H9 (cell line): ENCODE data around the gene TP53TG5. TPM values are rescaled to one million over a fixed set of nuclear protein-coding genes. Genes with fewer than 3 reads are reported as not detected.

Source experiments
- DNase-seq: peaks from one replicate; pipeline ENCODE4 v3.0.0-alpha.2; 2017
- H2AFZ ChIP-seq: one replicate; pipeline ENCODE4 v1.6.1; 2013; ENCODE audit warnings: mild to moderate bottlenecking, low read length, control low read depth, moderate library complexity
- H2AK5ac ChIP-seq: 2 replicates; pipeline ENCODE4 v1.6.1; 2013; ENCODE audit warnings: low read length, control low read depth, mixed read lengths; ENCODE audit not compliant: insufficient read length
- H2BK120ac ChIP-seq: one replicate; pipeline ENCODE4 v1.6.1; 2013; ENCODE audit warnings: low read depth, mild to moderate bottlenecking, low read length, control low read depth, inconsistent platforms; ENCODE audit not compliant: poor library complexity, severe bottlenecking
- H2BK12ac ChIP-seq: 2 replicates; pipeline ENCODE4 v1.6.1; 2013; ENCODE audit warnings: low read length, control low read depth, mixed read lengths, low read depth; ENCODE audit not compliant: insufficient read length
- H2BK15ac ChIP-seq: 2 replicates; pipeline ENCODE4 v1.6.1; 2013; ENCODE audit warnings: low read depth, low read length, control low read depth
- H2BK20ac ChIP-seq: one replicate; pipeline ENCODE4 v1.6.1; 2013; ENCODE audit warnings: low read depth, mild to moderate bottlenecking, low read length, control low read depth, inconsistent platforms; ENCODE audit not compliant: poor library complexity, severe bottlenecking
- H2BK5ac ChIP-seq: 2 replicates; pipeline ENCODE4 v1.6.1; 2013; ENCODE audit warnings: low read length, control low read depth, mixed read lengths; ENCODE audit not compliant: insufficient read length
- H3K14ac ChIP-seq: 2 replicates; pipeline ENCODE4 v1.6.1; 2013; ENCODE audit warnings: low read length, control low read depth; ENCODE audit not compliant: insufficient read depth
- H3K18ac ChIP-seq: 2 replicates; pipeline ENCODE4 v1.6.1; 2013; ENCODE audit warnings: low read depth, mild to moderate bottlenecking, mixed read lengths, low read length, control low read depth; ENCODE audit not compliant: insufficient read length
- H3K23ac ChIP-seq: 2 replicates; pipeline ENCODE4 v1.6.1; 2013; ENCODE audit warnings: low read length, control low read depth, mixed read lengths, low read depth; ENCODE audit not compliant: insufficient read length
- H3K23me2 ChIP-seq: 2 replicates; pipeline ENCODE4 v1.6.1; 2013; ENCODE audit warnings: low read depth, mild to moderate bottlenecking, mixed read lengths, low read length, control low read depth; ENCODE audit not compliant: insufficient read length, poor library complexity, severe bottlenecking
- H3K27ac ChIP-seq: 2 replicates; pipeline ENCODE4 v1.5.1; 2013; ENCODE audit warnings: low read length, control low read depth, mixed read lengths, low read depth; ENCODE audit not compliant: insufficient read length
- H3K27me3 ChIP-seq: 2 replicates; pipeline ENCODE4 v1.6.1; 2013; ENCODE audit warnings: low read length, control low read depth, inconsistent platforms; ENCODE audit not compliant: insufficient read depth
- H3K4ac ChIP-seq: 2 replicates; pipeline ENCODE4 v1.6.1; 2013; ENCODE audit warnings: low read depth, mild to moderate bottlenecking, control low read depth, inconsistent platforms, low read length, moderate library complexity
- H3K4me1 ChIP-seq: 2 replicates; pipeline ENCODE4 v1.6.1; 2013; ENCODE audit warnings: low read length, control low read depth, inconsistent platforms; ENCODE audit not compliant: insufficient read depth
- H3K4me2 ChIP-seq: 2 replicates; pipeline ENCODE4 v1.6.1; 2013; ENCODE audit warnings: low read length, control low read depth, mixed read lengths; ENCODE audit not compliant: insufficient read length, insufficient read depth
- H3K56ac ChIP-seq: 2 replicates; pipeline ENCODE4 v1.6.1; 2013; ENCODE audit warnings: low read depth, mild to moderate bottlenecking, mixed read lengths, low read length, control low read depth; ENCODE audit not compliant: insufficient read length
- H3K79me1 ChIP-seq: 2 replicates; pipeline ENCODE4 v1.6.1; 2013; ENCODE audit warnings: low read depth, mild to moderate bottlenecking, moderate library complexity, low read length, control low read depth, inconsistent platforms; ENCODE audit not compliant: insufficient read depth, poor library complexity, severe bottlenecking
- H3K79me2 ChIP-seq: 2 replicates; pipeline ENCODE4 v1.6.1; 2013; ENCODE audit warnings: low read length, control low read depth, inconsistent platforms; ENCODE audit not compliant: insufficient read depth
- H3K9ac ChIP-seq: 2 replicates; pipeline ENCODE4 v1.6.1; 2013; ENCODE audit warnings: low read length, control low read depth, mixed read lengths; ENCODE audit not compliant: insufficient read length; ENCODE audit errors: extremely low read depth
- H3K9me3 ChIP-seq: one replicate; pipeline ENCODE4 v1.6.1; 2013; ENCODE audit warnings: low read depth, low read length, inconsistent platforms; ENCODE audit not compliant: control insufficient read depth
- H3T11ph ChIP-seq: one replicate; pipeline ENCODE4 v1.6.1; 2013; ENCODE audit warnings: mild to moderate bottlenecking, low read length, control low read depth, inconsistent platforms
- H4K20me1 ChIP-seq: one replicate; pipeline ENCODE4 v1.6.1; 2013; ENCODE audit not compliant: control insufficient read depth, insufficient read length, insufficient read depth
- H4K5ac ChIP-seq: 2 replicates; pipeline ENCODE4 v1.6.1; 2013; ENCODE audit warnings: low read depth, mild to moderate bottlenecking, mixed read lengths, low read length, control low read depth; ENCODE audit not compliant: insufficient read length
- H4K8ac ChIP-seq: replicated peaks from 2 replicates; pipeline ENCODE4 v1.6.1; 2013; ENCODE audit warnings: low read length, control low read depth, mixed read lengths, low read depth; ENCODE audit not compliant: insufficient read length
- H4K91ac ChIP-seq: 2 replicates; pipeline ENCODE4 v1.6.1; 2013; ENCODE audit warnings: low read depth, mild to moderate bottlenecking, moderate library complexity, mixed read lengths, low read length, control low read depth; ENCODE audit not compliant: insufficient read length
- H3K27ac Mint-ChIP-seq, 3 experiments: 2 replicates in 2 of 3; 3 replicates in 1 of 3; pipeline ENCODE4 v1.8.0; 2020 to 2021; ENCODE audit warnings: mixed read lengths in 3 of 3, mild to moderate bottlenecking in 1 of 3, moderate library complexity in 1 of 3
- H3K27me3 Mint-ChIP-seq: 2 replicates; pipeline ENCODE4 v1.8.0; 2021; ENCODE audit warnings: low read depth, mild to moderate bottlenecking, moderate library complexity, mixed read lengths
- H3K36me3 Mint-ChIP-seq, 3 experiments: 2 replicates in 2 of 3; 3 replicates in 1 of 3; pipeline ENCODE4 v1.8.0; 2020 to 2021; ENCODE audit warnings: low read depth in 3 of 3, mixed read lengths in 3 of 3; ENCODE audit not compliant: insufficient read depth in 1 of 3
- H3K4me1 Mint-ChIP-seq, 2 experiments: 2 replicates each; pipeline ENCODE4 v1.8.0; 2020; ENCODE audit warnings: mixed read lengths in 2 of 2
- H3K4me3 Mint-ChIP-seq, 2 experiments: 2 replicates in 1 of 2; 3 replicates in 1 of 2; pipeline ENCODE4 v1.8.0; 2020 to 2021; ENCODE audit warnings: mild to moderate bottlenecking in 2 of 2, mixed read lengths in 2 of 2, moderate library complexity in 1 of 2
- H3K9me3 Mint-ChIP-seq, 2 experiments: 2 replicates in 1 of 2; 3 replicates in 1 of 2; pipeline ENCODE4 v1.8.0; 2020; ENCODE audit warnings: mild to moderate bottlenecking in 2 of 2, mixed read lengths in 2 of 2, moderate library complexity in 1 of 2
- WGBS: extraction: QIAGEN DNeasy Blood & Tissue Kit; methylation state at CpG from one replicate; pipeline ENCODE4 v1.1.7; 2013; ENCODE audit warnings: missing lambda C conversion rate, low lambda C conversion rate, mixed read lengths; ENCODE audit not compliant: insufficient read length; ENCODE audit errors: extremely low coverage; 5-methylcytosine and 5-hydroxymethylcytosine counted together
- total RNA-seq: library from RNA; stranded (reverse); gene quantifications from 2 replicates; pipeline ENCODE4 v1.2.1, GENCODE V29; 2021
- TF ChIP-seq, protein P1 (sequence below): fragments of 200-600 bp; sonication (generic); conservative IDR thresholded peaks from 3 replicates; pipeline ENCODE4 v1.8.0; 2021; ENCODE audit warnings: antibody characterized with exemption, mild to moderate bottlenecking

Gene TP53TG5
- total RNA-seq, 1 experiment from 2014 or later, result not detected

DNA sequence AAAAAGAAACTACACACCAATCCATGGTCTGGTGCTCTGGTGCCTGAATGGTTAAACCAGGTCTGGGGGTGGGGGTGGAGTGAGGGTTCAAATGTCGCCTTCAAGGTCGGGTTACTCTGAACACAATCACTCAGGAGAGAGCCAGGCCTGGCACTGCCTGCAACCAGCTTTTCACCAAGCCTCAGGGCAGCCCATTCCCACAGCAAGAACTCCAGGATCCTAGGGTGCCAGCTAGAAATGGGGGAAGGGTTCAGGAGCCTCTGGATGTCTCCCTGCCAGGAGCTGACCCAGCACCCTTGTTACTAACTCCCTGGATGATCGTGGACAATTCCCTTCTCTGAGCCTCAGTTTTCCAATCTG lies 36.6 kb downstream of the TP53TG5 start:
- Histone ChIP-seq H3T11ph (no peak overlapping the region), H3K4ac (no peak overlapping the region), H2BK20ac (no peak overlapping the region), H2AK5ac (no peak overlapping the region), H3K9ac (peak overlapping the region; percentile 30), H4K8ac (no peak overlapping the region), H3K56ac (no peak overlapping the region), H2BK15ac (no peak overlapping the region), H3K18ac (no peak overlapping the region), H3K79me2 (peaks cover 5% of the 10 kb centered on the region; the same call in 1 of the 2 replicates), H3K9me3 (no peaks in the 10 kb centered on the region), H3K4me2 (peak overlapping the region; percentile 53), H3K27ac (peak overlapping the region; percentile 73), H3K27me3 (no peaks in the 10 kb centered on the region), H3K14ac (peak overlapping the region; percentile 86; the same call in 1 of the 2 replicates), H2BK5ac (peak overlapping the region; percentile 4), H4K5ac (no peak overlapping the region), H2BK12ac (no peak overlapping the region), H3K4me1 (peaks cover 43% of the 10 kb centered on the region), H2BK120ac (no peak overlapping the region), H3K23ac (no peak overlapping the region), H3K79me1 (no peaks in the 10 kb centered on the region), H3K23me2 (peaks cover 3% of the 10 kb centered on the region), H4K20me1 (peaks cover 2% of the 10 kb centered on the region), H2AFZ (no peak overlapping the region), H4K91ac (no peak overlapping the region)
- Mint-ChIP-seq H3K4me1 (peaks cover 97 to 100% of the 10 kb centered on the region in 2 experiments), H3K9me3 (no peaks in the 10 kb centered on the region), H3K27ac (peak overlapping the region; percentile 96 to 99 (median 98)), H3K4me3 (peak overlapping the region; percentile 65 to 76), H3K36me3 (peaks cover 3 to 12% (median 5%) of the 10 kb centered on the region in 3 experiments; a peak in 4 of 7 replicates), H3K27me3 (no peaks in the 10 kb centered on the region; the same call in 1 of the 2 replicates)
- TF ChIP-seq, protein P1, sequence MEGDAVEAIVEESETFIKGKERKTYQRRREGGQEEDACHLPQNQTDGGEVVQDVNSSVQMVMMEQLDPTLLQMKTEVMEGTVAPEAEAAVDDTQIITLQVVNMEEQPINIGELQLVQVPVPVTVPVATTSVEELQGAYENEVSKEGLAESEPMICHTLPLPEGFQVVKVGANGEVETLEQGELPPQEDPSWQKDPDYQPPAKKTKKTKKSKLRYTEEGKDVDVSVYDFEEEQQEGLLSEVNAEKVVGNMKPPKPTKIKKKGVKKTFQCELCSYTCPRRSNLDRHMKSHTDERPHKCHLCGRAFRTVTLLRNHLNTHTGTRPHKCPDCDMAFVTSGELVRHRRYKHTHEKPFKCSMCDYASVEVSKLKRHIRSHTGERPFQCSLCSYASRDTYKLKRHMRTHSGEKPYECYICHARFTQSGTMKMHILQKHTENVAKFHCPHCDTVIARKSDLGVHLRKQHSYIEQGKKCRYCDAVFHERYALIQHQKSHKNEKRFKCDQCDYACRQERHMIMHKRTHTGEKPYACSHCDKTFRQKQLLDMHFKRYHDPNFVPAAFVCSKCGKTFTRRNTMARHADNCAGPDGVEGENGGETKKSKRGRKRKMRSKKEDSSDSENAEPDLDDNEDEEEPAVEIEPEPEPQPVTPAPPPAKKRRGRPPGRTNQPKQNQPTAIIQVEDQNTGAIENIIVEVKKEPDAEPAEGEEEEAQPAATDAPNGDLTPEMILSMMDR, result no peak
- no peak for DNase-seq
- WGBS, result no CpG with 5 or more reads among the region's 3 CpGs
